ENCODE data around the gene UQCRFS1. TPM values are rescaled to one million over a fixed set of nuclear protein-coding genes. Genes with fewer than 3 reads are reported as not detected.
"Not testable (repeated sequence)": the region's sequence is repeated elsewhere in the genome, so short reads cannot be mapped to it uniquely, and the experiment has no call there.

UQCRFS1 gene
- total and polyA plus RNA-seq, 12 donors, result 13.0 to 131 (median 54.4) TPM

DNA sequence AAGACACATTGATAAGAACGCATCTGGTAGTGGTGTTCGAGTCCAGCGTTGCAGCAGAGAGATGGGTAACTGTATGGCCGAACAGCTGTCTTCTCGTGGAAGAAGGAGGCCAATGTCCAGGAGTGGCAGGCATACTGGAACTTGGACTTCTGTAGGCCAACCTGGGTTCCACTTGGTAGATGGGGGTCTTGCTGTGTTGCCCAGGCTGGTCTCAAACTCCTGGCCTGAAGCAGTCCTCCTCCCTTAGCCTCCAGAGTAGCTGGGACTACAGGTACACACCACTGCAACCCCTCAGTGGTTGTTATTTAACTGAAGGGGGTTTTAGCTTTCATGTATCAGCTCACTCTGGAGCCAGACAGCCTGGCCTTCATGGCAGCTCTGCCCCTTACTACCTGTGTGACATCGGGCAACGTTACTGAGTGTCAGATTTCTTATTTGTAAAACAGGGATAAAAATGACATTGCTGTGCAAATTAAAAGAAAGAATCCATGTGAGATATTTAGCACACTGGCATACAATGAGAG lies 2.4 kb upstream of the UQCRFS1 start:
- Histone ChIP-seq H3K9me3 (replicated peaks in 1 of 3) (no peaks in the 10 kb centered on the region), H3K4me1 (replicated peaks in 1 of 2) (peaks cover 0 to 10% of the 10 kb centered on the region in 2 donors), H3K36me3 (replicated peaks in 1 of 2) (no peaks in the 10 kb centered on the region), H3K27ac (no peak overlapping the region), H3K4me3 (no peak overlapping the region), H3K27me3 (no peaks in the 10 kb centered on the region)
- intact Hi-C loops (cut with DNase I), result no loop called here
- no peak for TF ChIP-seq POLR2A (IDR thresholded peaks at IDR 0.05)
- TF ChIP-seq, protein P1, sequence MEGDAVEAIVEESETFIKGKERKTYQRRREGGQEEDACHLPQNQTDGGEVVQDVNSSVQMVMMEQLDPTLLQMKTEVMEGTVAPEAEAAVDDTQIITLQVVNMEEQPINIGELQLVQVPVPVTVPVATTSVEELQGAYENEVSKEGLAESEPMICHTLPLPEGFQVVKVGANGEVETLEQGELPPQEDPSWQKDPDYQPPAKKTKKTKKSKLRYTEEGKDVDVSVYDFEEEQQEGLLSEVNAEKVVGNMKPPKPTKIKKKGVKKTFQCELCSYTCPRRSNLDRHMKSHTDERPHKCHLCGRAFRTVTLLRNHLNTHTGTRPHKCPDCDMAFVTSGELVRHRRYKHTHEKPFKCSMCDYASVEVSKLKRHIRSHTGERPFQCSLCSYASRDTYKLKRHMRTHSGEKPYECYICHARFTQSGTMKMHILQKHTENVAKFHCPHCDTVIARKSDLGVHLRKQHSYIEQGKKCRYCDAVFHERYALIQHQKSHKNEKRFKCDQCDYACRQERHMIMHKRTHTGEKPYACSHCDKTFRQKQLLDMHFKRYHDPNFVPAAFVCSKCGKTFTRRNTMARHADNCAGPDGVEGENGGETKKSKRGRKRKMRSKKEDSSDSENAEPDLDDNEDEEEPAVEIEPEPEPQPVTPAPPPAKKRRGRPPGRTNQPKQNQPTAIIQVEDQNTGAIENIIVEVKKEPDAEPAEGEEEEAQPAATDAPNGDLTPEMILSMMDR (IDR thresholded peaks at IDR 0.05), result no peak
- DNase-seq, result no peak
- WGBS, 4 donors, result 80 to 89% (median 86%) methylated on average over 7 of the region's 7 CpGs

- Histone ChIP-seq H3K27me3 (no peaks in the 10 kb centered on the region), H3K4me3 (no peak overlapping the region), H3K36me3 (replicated peaks in 1 of 2) (no peaks in the 10 kb centered on the region), H3K27ac (no peak overlapping the region), H3K9me3 (replicated peaks in 1 of 3) (no peaks in the 10 kb centered on the region), H3K4me1 (replicated peaks in 1 of 2) (peaks cover 0 to 17% of the 10 kb centered on the region in 2 donors)
- intact Hi-C loops (cut with DNase I), result no loop called here
- no peak for TF ChIP-seq POLR2A (IDR thresholded peaks at IDR 0.05)
- TF ChIP-seq, protein P1 (IDR thresholded peaks at IDR 0.05), result no peak
- 54 to 73% (median 72%) methylated on average over 2 of the region's 2 CpGs for WGBS, 4 donors
- no peak for DNase-seq
Observed at GRCh38 chr19:29214411-29214810, 1.5 kb upstream of the UQCRFS1 start.

- peak overlapping the region; percentile 60 to 99 (median 70) for H3K4me3 ChIP-seq
- intact Hi-C loops (cut with DNase I), result no loop called here
- H3K9me3 ChIP-seq (replicated peaks in 1 of 3), result no peaks in the 10 kb centered on the region
- H3K27ac ChIP-seq, result peak overlapping the region; percentile 74 to 98 (median 94)
- H3K4me1 ChIP-seq (replicated peaks in 1 of 2), result peaks cover 0 to 26% of the 10 kb centered on the region in 2 donors
- WGBS, 4 donors, result 0 to 1% (median 0%) methylated on average over 7 of the region's 7 CpGs
- H3K27me3 ChIP-seq, result no peaks in the 10 kb centered on the region
- no peak for DNase-seq
- no peak for TF ChIP-seq POLR2A (IDR thresholded peaks at IDR 0.05)
- TF ChIP-seq, protein P1 (IDR thresholded peaks at IDR 0.05), result no peak
- peaks cover 0 to 5% of the 10 kb centered on the region in 2 donors for H3K36me3 ChIP-seq (replicated peaks in 1 of 2)
Observed at GRCh38 chr19:29212356-29212647, 649 bp downstream of the UQCRFS1 start.

DNA sequence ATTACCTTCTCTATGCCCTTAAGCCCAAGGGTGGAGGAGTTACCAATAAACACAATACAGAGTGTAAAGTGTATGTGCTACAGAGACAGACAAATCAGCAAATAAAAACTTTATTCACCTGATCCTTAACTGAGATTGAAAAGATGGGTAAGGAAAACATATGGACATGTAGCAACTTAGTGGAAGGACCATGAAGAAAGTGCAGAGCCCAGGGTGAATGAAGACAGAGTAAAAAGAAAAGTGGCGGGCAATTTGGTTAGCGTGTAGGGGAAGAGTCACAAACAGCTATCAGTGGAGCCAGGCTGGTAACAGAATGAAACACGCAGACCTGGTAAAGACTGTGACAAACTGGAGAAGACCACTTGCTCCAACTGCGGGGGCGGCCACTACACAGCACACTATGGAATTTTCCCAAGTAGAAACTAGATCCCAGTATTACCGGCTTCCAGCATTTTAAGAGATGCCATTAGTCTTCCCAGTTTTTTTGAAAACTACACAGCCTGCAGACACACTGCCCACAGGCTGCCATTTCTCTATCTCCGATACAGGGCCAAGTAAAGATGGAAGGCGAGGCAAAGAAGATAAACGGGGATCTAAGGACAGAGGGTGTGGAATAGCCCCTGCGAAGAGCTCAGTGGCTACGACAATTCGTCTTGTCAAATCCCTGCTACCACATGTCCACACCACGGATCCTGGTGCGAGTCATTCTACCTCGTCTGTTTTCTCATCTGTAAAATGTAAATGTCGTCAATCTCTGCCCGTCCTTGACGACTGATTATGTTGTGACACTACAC lies 1.2 kb downstream of the UQCRFS1 start:
- Histone ChIP-seq H3K27me3 (no peaks in the 10 kb centered on the region), H3K4me3 (peak overlapping the region in 3 of 4 donors; percentile 60 to 99 (median 61)), H3K27ac (peak overlapping the region; percentile 74 to 98 (median 94)), H3K36me3 (replicated peaks in 1 of 2) (peaks cover 0 to 9% of the 10 kb centered on the region in 2 donors), H3K9me3 (replicated peaks in 1 of 3) (no peaks in the 10 kb centered on the region), H3K4me1 (replicated peaks in 1 of 2) (peaks cover 0 to 26% of the 10 kb centered on the region in 2 donors)
- TF ChIP-seq, protein P1 (IDR thresholded peaks at IDR 0.05), result no peak
- no peak for TF ChIP-seq POLR2A (IDR thresholded peaks at IDR 0.05)
- intact Hi-C loops (cut with DNase I), result no loop called here
- peak; percentile 25 to 61 (median 41) for DNase-seq
- WGBS, 4 donors, result 28 to 35% (median 29%) methylated on average over 18 of the region's 18 CpGs

DNA sequence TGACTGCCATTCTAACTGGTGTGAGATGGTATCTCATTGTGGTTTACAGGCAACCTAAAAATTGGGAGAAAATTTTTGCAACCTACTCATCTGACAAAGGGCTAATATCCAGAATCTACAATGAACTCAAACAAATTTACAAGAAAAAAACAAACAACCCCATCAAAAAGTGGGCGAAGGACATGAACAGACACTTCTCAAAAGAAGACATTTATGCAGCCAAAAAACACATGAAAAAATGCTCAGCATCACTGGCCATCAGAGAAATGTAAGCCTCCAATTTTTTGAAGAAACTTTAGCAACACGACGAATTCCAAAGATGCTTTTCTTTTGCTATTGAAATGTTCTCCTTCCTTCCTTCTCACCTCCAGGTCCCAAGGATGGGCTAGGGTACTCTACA lies 1.9 kb downstream of the UQCRFS1 start:
- H3K27ac ChIP-seq; intact Hi-C loops (cut with DNase I); H3K9me3 ChIP-seq (replicated peaks in 1 of 3); DNase-seq; H3K27me3 ChIP-seq: not testable (repeated sequence)
- Histone ChIP-seq H3K4me1 (replicated peaks in 1 of 2) (peaks cover 0 to 26% of the 10 kb centered on the region in 2 donors), H3K36me3 (replicated peaks in 1 of 2) (peaks cover 0 to 16% of the 10 kb centered on the region in 2 donors), H3K4me3 (peak overlapping the region in 1 of 4 donors; percentile 99)
- 95 to 100% (median 97%) methylated on average over 2 to 3 of the region's 3 CpGs for WGBS, 4 donors

DNA sequence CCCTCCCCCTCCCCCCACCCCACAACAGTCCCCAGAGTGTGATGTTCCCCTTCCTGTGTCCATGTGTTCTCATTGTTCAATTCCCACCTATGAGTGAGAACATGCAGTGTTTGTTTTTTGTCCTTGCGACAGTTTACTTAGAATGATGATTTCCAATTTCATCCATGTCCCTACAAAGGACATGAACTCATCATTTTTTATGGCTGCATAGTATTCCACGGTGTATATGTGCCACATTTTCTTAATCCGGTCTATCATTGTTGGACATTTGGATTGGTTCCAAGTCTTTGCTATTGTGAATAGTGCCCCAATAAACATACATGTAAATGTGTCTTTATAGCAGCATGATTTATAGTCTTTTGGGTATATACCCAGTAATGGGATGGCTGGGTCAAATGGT lies 2.4 kb downstream of the UQCRFS1 start:
- H3K27ac ChIP-seq; H3K9me3 ChIP-seq (replicated peaks in 1 of 3); H3K27me3 ChIP-seq; intact Hi-C loops (cut with DNase I); DNase-seq; H3K4me3 ChIP-seq: not testable (repeated sequence)
- H3K36me3 ChIP-seq (replicated peaks in 1 of 2), result peaks cover 0 to 18% of the 10 kb centered on the region in 2 donors
- peaks cover 0 to 26% of the 10 kb centered on the region in 2 donors for H3K4me1 ChIP-seq (replicated peaks in 1 of 2)
- 89 to 100% (median 95%) methylated on average over 3 of the region's 3 CpGs for WGBS, 4 donors
